ENCODE results near the gene SLC9A9.

SLC9A9 gene

DNA sequence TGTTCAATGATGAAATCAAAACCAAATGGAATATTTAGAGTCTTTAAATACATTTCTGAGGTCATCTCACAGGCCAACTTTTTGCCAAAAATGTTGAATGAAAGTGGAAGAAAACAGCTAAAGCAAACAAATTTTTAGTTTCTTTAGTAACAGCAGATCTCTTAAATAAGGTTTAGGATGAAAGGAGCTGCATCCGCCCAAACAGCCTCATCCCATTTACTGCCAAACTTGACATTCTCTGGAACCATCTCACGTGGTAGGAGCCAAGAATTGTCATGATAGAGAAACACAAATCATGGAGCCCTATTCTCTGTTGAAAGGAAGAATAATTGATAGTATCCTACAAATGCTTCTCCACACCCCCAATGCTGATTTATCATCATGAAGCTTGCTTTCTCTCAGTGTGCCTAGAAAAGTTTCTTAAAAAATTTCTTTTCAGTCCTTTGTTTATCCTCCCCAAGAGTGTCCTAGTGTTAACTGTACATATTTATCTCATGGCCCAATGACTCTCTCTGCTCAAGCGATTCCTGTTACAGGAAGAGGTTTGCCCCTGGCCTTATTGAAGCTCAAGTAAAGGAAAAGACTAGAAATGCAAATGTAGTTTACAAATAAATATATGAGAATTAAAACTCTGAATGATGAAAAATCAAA lies 23.4 kb downstream of the SLC9A9 start:
- TF ChIP-seq, protein P1, sequence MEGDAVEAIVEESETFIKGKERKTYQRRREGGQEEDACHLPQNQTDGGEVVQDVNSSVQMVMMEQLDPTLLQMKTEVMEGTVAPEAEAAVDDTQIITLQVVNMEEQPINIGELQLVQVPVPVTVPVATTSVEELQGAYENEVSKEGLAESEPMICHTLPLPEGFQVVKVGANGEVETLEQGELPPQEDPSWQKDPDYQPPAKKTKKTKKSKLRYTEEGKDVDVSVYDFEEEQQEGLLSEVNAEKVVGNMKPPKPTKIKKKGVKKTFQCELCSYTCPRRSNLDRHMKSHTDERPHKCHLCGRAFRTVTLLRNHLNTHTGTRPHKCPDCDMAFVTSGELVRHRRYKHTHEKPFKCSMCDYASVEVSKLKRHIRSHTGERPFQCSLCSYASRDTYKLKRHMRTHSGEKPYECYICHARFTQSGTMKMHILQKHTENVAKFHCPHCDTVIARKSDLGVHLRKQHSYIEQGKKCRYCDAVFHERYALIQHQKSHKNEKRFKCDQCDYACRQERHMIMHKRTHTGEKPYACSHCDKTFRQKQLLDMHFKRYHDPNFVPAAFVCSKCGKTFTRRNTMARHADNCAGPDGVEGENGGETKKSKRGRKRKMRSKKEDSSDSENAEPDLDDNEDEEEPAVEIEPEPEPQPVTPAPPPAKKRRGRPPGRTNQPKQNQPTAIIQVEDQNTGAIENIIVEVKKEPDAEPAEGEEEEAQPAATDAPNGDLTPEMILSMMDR (IDR thresholded peaks at IDR 0.05; ENCODE audit: low read depth, low read length, missing control alignments): no peak
- no peak for DNase-seq (ENCODE audit: extremely low read depth, low read depth)
- H3K4me3 ChIP-seq (replicated peaks; ENCODE audit: low read depth, low read length): no peak overlapping the region

DNA sequence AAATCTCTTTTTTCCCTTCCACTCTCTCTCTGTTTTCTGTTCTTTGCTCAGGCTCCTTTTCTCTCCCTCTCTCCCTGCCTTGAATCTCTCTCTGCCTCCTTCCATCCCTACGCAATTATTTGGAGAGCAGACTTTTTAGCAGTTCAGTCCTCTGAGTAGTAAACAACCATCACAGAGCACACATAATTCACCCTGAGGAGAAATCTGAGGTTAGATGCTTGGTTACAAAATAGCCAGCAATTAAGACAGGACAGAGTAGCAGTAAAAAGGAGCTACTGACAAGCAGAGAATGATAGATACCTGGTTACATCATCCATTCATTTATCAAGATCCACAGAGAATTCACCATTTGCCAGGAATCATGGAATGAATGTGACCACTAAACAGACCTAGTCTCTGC lies 25.5 kb downstream of the SLC9A9 start:
- TF ChIP-seq, protein P1 (IDR thresholded peaks at IDR 0.05; ENCODE audit: low read depth, low read length, missing control alignments): no peak
- no peak for DNase-seq (ENCODE audit: extremely low read depth, low read depth)

DNA sequence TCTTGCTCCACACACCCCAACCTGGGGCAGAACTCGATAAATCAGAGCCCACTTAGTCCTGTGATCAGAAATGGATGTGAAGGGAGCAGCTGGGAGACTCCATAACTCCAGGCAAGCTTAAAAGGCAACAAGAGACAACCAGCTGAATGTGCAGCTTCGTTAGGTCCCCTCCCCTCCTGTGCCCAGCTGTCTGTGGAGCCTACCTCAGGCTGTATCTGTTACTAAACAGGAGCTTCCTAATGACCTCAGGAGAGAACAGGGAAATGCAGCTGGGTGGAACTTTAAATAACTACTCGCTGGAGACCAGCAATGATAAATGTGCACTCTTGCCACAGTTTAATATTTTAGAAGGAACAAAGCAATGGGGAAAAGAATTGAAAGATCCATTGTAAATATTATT lies 25.9 kb downstream of the SLC9A9 start:
- TF ChIP-seq, protein P1 (IDR thresholded peaks at IDR 0.05; ENCODE audit: low read depth, low read length, missing control alignments): no peak
- no peak for DNase-seq (ENCODE audit: extremely low read depth, low read depth)
- no peak overlapping the region for H3K4me3 ChIP-seq (replicated peaks; ENCODE audit: low read depth, low read length)

More for the DNA sequence above, 25.5 kb downstream of the SLC9A9 start:
- H3K4me3 ChIP-seq (replicated peaks; ENCODE audit: low read depth, low read length): no peak overlapping the region

DNA sequence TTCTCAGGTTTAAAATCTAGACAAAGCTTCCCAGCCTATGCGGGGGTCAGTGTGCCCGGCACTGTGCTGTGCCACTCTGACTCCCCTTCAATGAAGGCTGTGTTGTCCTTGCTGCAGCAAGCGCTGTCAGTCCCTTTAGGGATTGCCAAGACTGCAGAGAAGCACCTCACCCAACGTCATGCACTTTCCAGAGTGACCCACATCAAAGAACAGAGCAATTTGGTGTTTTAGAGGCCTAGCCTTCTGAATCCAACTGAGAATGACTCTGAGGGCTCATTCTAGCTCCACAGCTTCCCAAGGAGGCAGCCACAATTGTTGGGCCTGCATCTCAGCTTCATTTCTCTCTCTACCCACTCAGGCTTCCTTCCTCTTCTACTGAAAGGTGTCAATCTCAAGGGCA lies 26.4 kb downstream of the SLC9A9 start:
- H3K4me3 ChIP-seq (replicated peaks; ENCODE audit: low read depth, low read length): no peak overlapping the region
- TF ChIP-seq, protein P1 (IDR thresholded peaks at IDR 0.05; ENCODE audit: low read depth, low read length, missing control alignments): no peak
- DNase-seq (ENCODE audit: extremely low read depth, low read depth): no peak

DNA sequence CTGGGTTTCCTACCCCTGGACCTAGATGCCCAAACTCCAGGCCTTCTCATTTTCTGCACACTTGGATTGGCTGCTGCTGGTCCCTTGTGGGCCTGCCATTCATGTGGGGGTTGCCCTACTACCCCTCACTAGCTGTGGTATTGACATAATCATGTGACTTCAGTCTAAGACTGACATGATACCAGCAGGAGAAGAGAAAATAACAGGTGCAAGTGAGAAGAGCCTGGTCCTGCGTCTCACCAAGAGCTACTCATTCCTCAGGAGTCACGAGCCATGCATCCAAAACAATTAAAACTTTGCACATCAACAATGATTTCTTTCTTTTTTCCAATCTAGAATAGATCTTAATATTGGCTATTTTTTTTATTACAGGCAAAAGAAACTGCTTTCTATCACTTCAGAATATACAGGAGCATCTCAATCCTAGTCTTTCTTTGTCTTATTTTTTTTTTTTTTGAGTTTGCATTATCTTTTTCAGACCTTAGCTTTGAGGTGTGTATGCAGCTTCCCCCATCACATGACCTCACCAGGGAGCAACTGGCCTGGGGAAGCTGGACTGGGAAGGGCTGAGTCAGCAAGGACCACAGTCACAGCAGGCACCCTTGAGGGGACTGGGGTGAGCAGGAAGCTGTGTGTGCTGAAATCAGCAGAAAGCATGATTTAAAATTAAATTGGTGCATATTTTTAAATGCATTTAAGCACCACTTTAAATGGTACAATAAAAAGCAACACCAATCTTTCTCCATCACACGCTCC lies 27.6 kb downstream of the SLC9A9 start:
- no peak for DNase-seq (ENCODE audit: extremely low read depth, low read depth)
- no peak overlapping the region for H3K4me3 ChIP-seq (replicated peaks; ENCODE audit: low read depth, low read length)
- TF ChIP-seq, protein P1 (IDR thresholded peaks at IDR 0.05; ENCODE audit: low read depth, low read length, missing control alignments): no peak

DNA sequence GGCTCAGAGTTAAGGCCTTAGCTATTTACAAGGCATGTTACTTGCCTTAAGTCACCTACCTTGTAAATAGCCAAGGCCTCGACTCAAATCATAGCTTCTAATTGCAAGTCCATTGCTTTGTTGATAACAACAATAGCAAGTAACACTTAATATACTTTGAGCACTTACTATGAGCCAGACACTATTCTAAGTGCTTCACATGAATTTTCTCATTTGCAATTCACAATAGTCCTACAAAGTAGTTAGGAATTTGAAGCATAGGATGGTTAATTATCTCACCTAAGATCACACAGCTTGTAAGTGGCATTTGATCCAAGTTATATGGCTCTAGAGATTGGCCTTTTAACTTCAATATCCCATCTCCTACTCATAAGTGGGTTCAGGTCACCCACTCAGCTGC lies 28.4 kb downstream of the SLC9A9 start:
- H3K4me3 ChIP-seq (replicated peaks; ENCODE audit: low read depth, low read length): no peak overlapping the region
- TF ChIP-seq, protein P1 (IDR thresholded peaks at IDR 0.05; ENCODE audit: low read depth, low read length, missing control alignments): no peak
- DNase-seq (ENCODE audit: extremely low read depth, low read depth): no peak

Data from HFF-Myc (cell line).